K562 (cell line): Measurements from ENCODE around the gene GOLPH3.

Experiments used
- CTCF ChIP-seq, 3 experiments: IDR thresholded peaks in 2 of 3; conservative IDR thresholded peaks in 1 of 3; 2 replicates each; pipeline ENCODE4 v1.5.1; 2011 to 2012; ENCODE audit warnings: low read length in 3 of 3, mild to moderate bottlenecking in 3 of 3, control low read depth in 2 of 3, improper control_type of control experiment in 1 of 3, inconsistent platforms in 1 of 3, low read depth in 1 of 3, mixed read lengths in 1 of 3, moderate library complexity in 1 of 3; ENCODE audit not compliant: insufficient read depth in 2 of 3
- RBM22 ChIP-seq: fragments of 200-400 bp; formaldehyde crosslinking; IDR thresholded peaks from 2 replicates; pipeline ENCODE4 v1.6.1; 2018; ENCODE audit warnings: low read length, low read depth; ENCODE audit not compliant: poor library complexity, severe bottlenecking
- SMARCA4 ChIP-seq: fragments of 450-650 bp; IDR thresholded peaks from 2 replicates; pipeline ENCODE4 v1.6.1; 2016
- TF ChIP-seq, protein P1 (sequence below): fragments of 250-450 bp; sonication (Bioruptor Pico); IDR thresholded peaks from 2 replicates; pipeline ENCODE4 v1.8.0; 2021; ENCODE audit warnings: moderate library complexity, mild to moderate bottlenecking, inconsistent platforms

DNA sequence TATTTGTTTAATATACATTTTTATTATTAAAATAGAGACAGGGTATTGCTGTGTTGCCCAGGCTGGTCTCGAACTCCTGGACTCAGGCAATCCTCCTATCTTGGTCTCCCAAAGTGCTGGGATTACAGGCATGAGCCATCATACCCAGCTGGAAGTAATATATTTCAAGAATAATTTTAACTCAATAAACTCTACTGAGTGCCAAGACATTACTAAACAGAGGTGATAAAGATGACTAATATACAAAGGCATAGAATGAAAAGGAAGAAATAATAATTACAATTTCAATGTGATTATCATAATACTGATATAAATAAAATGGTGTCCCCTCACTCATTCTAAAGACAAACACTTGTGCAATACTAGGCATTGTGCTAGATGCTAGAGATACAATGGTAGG is 13.9 kb downstream of the GOLPH3 start:
- TF ChIP-seq CTCF (IDR thresholded peaks at IDR 0.05 in 2 of 3, conservative IDR thresholded peaks at IDR 0.05 in 1 of 3; ENCODE audit: insufficient read depth in 2 of 3, low read depth in 1 of 3, low read length in 3 of 3) (no peak), SMARCA4 (no peak), RBM22 (no peak)
- TF ChIP-seq, protein P1, sequence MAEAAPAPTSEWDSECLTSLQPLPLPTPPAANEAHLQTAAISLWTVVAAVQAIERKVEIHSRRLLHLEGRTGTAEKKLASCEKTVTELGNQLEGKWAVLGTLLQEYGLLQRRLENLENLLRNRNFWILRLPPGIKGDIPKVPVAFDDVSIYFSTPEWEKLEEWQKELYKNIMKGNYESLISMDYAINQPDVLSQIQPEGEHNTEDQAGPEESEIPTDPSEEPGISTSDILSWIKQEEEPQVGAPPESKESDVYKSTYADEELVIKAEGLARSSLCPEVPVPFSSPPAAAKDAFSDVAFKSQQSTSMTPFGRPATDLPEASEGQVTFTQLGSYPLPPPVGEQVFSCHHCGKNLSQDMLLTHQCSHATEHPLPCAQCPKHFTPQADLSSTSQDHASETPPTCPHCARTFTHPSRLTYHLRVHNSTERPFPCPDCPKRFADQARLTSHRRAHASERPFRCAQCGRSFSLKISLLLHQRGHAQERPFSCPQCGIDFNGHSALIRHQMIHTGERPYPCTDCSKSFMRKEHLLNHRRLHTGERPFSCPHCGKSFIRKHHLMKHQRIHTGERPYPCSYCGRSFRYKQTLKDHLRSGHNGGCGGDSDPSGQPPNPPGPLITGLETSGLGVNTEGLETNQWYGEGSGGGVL (CRISPR knock-in tag), result no peak
